H1 (cell line): ENCODE measurements around the gene MKLN1. TPM values are rescaled to one million over a fixed set of nuclear protein-coding genes. Genes with fewer than 3 reads are reported as not detected.

Source experiments
- CTCF ChIA-PET: fragments of 300-600 bp; sonication (Branson Sonifier 250); formaldehyde crosslinking; loops from one replicate; lab custom pipeline; 2021; ENCODE audit not compliant: partially characterized antibody; lab: Charles Lee
- POLR2A ChIA-PET: fragments of 300-600 bp; sonication (Branson Sonifier 250); formaldehyde crosslinking; loops from one replicate; lab custom pipeline; 2021; ENCODE audit warnings: inconsistent platforms; ENCODE audit not compliant: partially characterized antibody; lab: Charles Lee
- DNase-seq, 2 experiments: peaks; one replicate each; pipeline versions ENCODE4 v3.0.0 to v3.0.0-alpha.2; 2010 to 2022; ENCODE audit warnings: low spot score in 2 of 2, low read depth in 1 of 2, mixed read lengths in 1 of 2
- FAIRE-seq: peaks from 2 replicates; lab custom pipeline; 2011; peaks lifted over from hg19 to GRCh38; lab: Jason Lieb, UNC
- H2AFZ ChIP-seq: 2 replicates; pipeline ENCODE4 v1.8.1; 2012; ENCODE audit warnings: low read length, inconsistent platforms
- H2AK5ac ChIP-seq: 2 replicates; pipeline ENCODE4 v1.6.1; 2013; ENCODE audit warnings: low read depth, low read length
- H2BK120ac ChIP-seq: replicated peaks from 2 replicates; pipeline ENCODE3; 2013; ENCODE audit warnings: low read depth, low read length, inconsistent platforms
- H2BK12ac ChIP-seq: 2 replicates; pipeline ENCODE4 v1.6.1; 2013; ENCODE audit warnings: low read depth, low read length
- H2BK15ac ChIP-seq: 2 replicates; pipeline ENCODE4 v1.6.1; 2013; ENCODE audit warnings: low read length
- H2BK20ac ChIP-seq: 2 replicates; pipeline ENCODE4 v1.6.1; 2013; ENCODE audit warnings: low read length
- H2BK5ac ChIP-seq: 2 replicates; pipeline ENCODE4 v1.6.1; 2013; ENCODE audit warnings: low read depth, low read length
- H3K14ac ChIP-seq: 2 replicates; pipeline ENCODE4 v1.6.1; 2013; ENCODE audit warnings: inconsistent platforms; ENCODE audit not compliant: insufficient read length
- H3K18ac ChIP-seq: 2 replicates; pipeline ENCODE4 v1.6.1; 2013; ENCODE audit warnings: low read length; ENCODE audit errors: extremely low read depth
- H3K23ac ChIP-seq: 2 replicates; pipeline ENCODE4 v1.6.1; 2013; ENCODE audit warnings: inconsistent platforms; ENCODE audit not compliant: insufficient read length
- H3K23me2 ChIP-seq: 2 replicates; pipeline ENCODE4 v1.6.1; 2013; ENCODE audit warnings: low read depth, low read length
- H3K27ac ChIP-seq: 2 replicates; pipeline ENCODE4 v1.6.1; 2011; ENCODE audit warnings: low read depth, low read length, inconsistent platforms
- H3K27me3 ChIP-seq, 4 experiments: replicated peaks in 1 of 4; 1 replicate in 1 of 4; 2 replicates in 3 of 4; pipeline versions ENCODE4 v1.6.1 to v1.8.1; 2011 to 2013; ENCODE audit warnings: low read length in 3 of 4, mild to moderate bottlenecking in 3 of 4, inconsistent platforms in 2 of 4, mixed read lengths in 2 of 4, moderate library complexity in 1 of 4; ENCODE audit not compliant: control insufficient read depth in 3 of 4, insufficient read depth in 3 of 4; ENCODE audit errors: extremely low read depth in 1 of 4
- H3K36me3 ChIP-seq, 4 experiments: 2 replicates each; pipeline versions ENCODE4 v1.6.1 to v1.8.1; 2011 to 2013; ENCODE audit warnings: mild to moderate bottlenecking in 4 of 4, low read length in 3 of 4, moderate library complexity in 2 of 4, control low read depth in 1 of 4, inconsistent platforms in 1 of 4; ENCODE audit not compliant: insufficient read depth in 4 of 4, control insufficient read depth in 2 of 4
- H3K4ac ChIP-seq: replicated peaks from 2 replicates; pipeline ENCODE3; 2013; ENCODE audit warnings: low read length, low read depth, mixed read lengths, inconsistent platforms; ENCODE audit not compliant: insufficient read length
- H3K4me1 ChIP-seq, 4 experiments: replicated peaks in 1 of 4; 1 replicate in 1 of 4; 2 replicates in 3 of 4; pipeline versions ENCODE4 v1.6.1 to v1.8.1; 2011 to 2013; ENCODE audit warnings: low read length in 3 of 4, inconsistent platforms in 2 of 4, mixed read lengths in 1 of 4; ENCODE audit not compliant: insufficient read depth in 4 of 4, control insufficient read depth in 3 of 4
- H3K4me2 ChIP-seq, 2 experiments: 2 replicates each; pipeline versions ENCODE4 v1.6.1 to v1.8.1; 2011 to 2013; ENCODE audit warnings: low read depth in 2 of 2, low read length in 2 of 2, control low read depth in 1 of 2, inconsistent platforms in 1 of 2, mild to moderate bottlenecking in 1 of 2; ENCODE audit not compliant: insufficient read depth in 1 of 2
- H3K4me3 ChIP-seq, 4 experiments: fragments of 200-600, 300-600 bp in 1 of 4; sonication (generic), shearing (Covaris generic), sonication (Bioruptor Twin) in 1 of 4; 2 replicates each; pipeline versions ENCODE4 v1.5.1 to v1.8.1; 2011 to 2016; ENCODE audit warnings: low read length in 4 of 4, low read depth in 3 of 4, control low read depth in 2 of 4, inconsistent platforms in 2 of 4, mild to moderate bottlenecking in 2 of 4, mixed read lengths in 1 of 4, moderate library complexity in 1 of 4; ENCODE audit not compliant: insufficient read depth in 2 of 4; ENCODE audit errors: extremely low read depth in 1 of 4
- H3K56ac ChIP-seq: replicated peaks from 2 replicates; pipeline ENCODE3; 2013; ENCODE audit warnings: low read depth, mild to moderate bottlenecking, mixed read lengths, low read length, inconsistent platforms; ENCODE audit not compliant: insufficient read length
- H3K79me1 ChIP-seq: 2 replicates; pipeline ENCODE4 v1.6.1; 2013; ENCODE audit warnings: low read depth, low read length, control low read depth
- H3K79me2 ChIP-seq, 2 experiments: 2 replicates each; pipeline versions ENCODE4 v1.6.1 to v1.8.1; 2012 to 2013; ENCODE audit warnings: low read length in 2 of 2, mild to moderate bottlenecking in 2 of 2, inconsistent platforms in 1 of 2; ENCODE audit not compliant: insufficient read depth in 2 of 2, control insufficient read depth in 1 of 2
- H3K9ac ChIP-seq, 4 experiments: replicated peaks in 1 of 4; 1 replicate in 1 of 4; 2 replicates in 3 of 4; pipeline versions ENCODE4 v1.6.1 to v1.8.1; 2011 to 2013; ENCODE audit warnings: low read depth in 3 of 4, low read length in 3 of 4, control low read depth in 2 of 4, mild to moderate bottlenecking in 2 of 4, moderate library complexity in 2 of 4, inconsistent platforms in 1 of 4; ENCODE audit errors: extremely low read depth in 1 of 4
- H3K9me3 ChIP-seq, 2 experiments: 2 replicates each; pipeline versions ENCODE4 v1.6.1 to v1.8.1; 2012 to 2013; ENCODE audit warnings: mild to moderate bottlenecking in 2 of 2, moderate library complexity in 2 of 2, control low read depth in 1 of 2, inconsistent platforms in 1 of 2, low read depth in 1 of 2, low read length in 1 of 2, mixed read lengths in 1 of 2; ENCODE audit not compliant: insufficient read depth in 2 of 2
- H4K20me1 ChIP-seq, 2 experiments: replicated peaks in 1 of 2; 2 replicates each; pipeline versions ENCODE3 to v1.8.1; 2011 to 2013; ENCODE audit warnings: inconsistent platforms in 2 of 2, low read length in 2 of 2, mild to moderate bottlenecking in 1 of 2; ENCODE audit not compliant: insufficient read depth in 2 of 2, control insufficient read depth in 1 of 2
- H4K5ac ChIP-seq: 2 replicates; pipeline ENCODE4 v1.6.1; 2013; ENCODE audit warnings: low read length, low read depth, mixed read lengths, inconsistent platforms; ENCODE audit not compliant: insufficient read length
- H4K8ac ChIP-seq: 2 replicates; pipeline ENCODE4 v1.8.0; 2013; ENCODE audit warnings: mild to moderate bottlenecking, moderate library complexity, low read length, inconsistent platforms; ENCODE audit not compliant: insufficient read depth; ENCODE audit errors: extremely low read depth
- H4K91ac ChIP-seq: replicated peaks from 2 replicates; pipeline ENCODE3; 2013; ENCODE audit warnings: low read length, mixed read lengths, inconsistent platforms; ENCODE audit not compliant: insufficient read length
- CEBPB ChIP-seq: IDR thresholded peaks from 2 replicates; pipeline ENCODE4 v1.6.1; 2012; ENCODE audit warnings: low read depth, low read length
- CTBP2 ChIP-seq: IDR thresholded peaks from 2 replicates; pipeline ENCODE4 v1.7.0; 2011; ENCODE audit warnings: borderline replicate concordance, mild to moderate bottlenecking, moderate library complexity, mixed read lengths, low read length; ENCODE audit not compliant: insufficient read depth, insufficient read length
- CTCF ChIP-seq, 3 experiments: IDR thresholded peaks; 1 replicate in 2 of 3; 2 replicates in 1 of 3; pipeline versions ENCODE4 v1.5.1 to v1.6.1; 2011; ENCODE audit warnings: low read length in 3 of 3, mild to moderate bottlenecking in 3 of 3, inconsistent platforms in 2 of 3, low read depth in 1 of 3, moderate library complexity in 1 of 3; ENCODE audit not compliant: insufficient read depth in 1 of 3; ENCODE audit errors: control extremely low read depth in 1 of 3
- MAFK ChIP-seq: IDR thresholded peaks from 2 replicates; pipeline ENCODE4 v1.6.1; 2012; ENCODE audit warnings: low read depth, mild to moderate bottlenecking, improper control_type of control experiment, low read length
- POLR2AphosphoS5 ChIP-seq: IDR thresholded peaks from 2 replicates; pipeline ENCODE4 v1.6.1; 2011; ENCODE audit warnings: low read depth, low read length
- RAD21 ChIP-seq, 2 experiments: IDR thresholded peaks in 1 of 2; conservative IDR thresholded peaks in 1 of 2; 2 replicates each; pipeline ENCODE4 v1.6.1; 2011; ENCODE audit warnings: low read depth in 2 of 2, low read length in 2 of 2, improper control_type of control experiment in 1 of 2, inconsistent platforms in 1 of 2, mild to moderate bottlenecking in 1 of 2, moderate library complexity in 1 of 2
- SIRT6 ChIP-seq: IDR thresholded peaks from one replicate; pipeline ENCODE4 v1.7.1; 2012; ENCODE audit warnings: low read length, inconsistent platforms
- SP2 ChIP-seq: IDR thresholded peaks from 2 replicates; pipeline ENCODE4 v1.6.1; 2012; ENCODE audit warnings: mild to moderate bottlenecking, low read length, inconsistent platforms
- SP4 ChIP-seq: IDR thresholded peaks from 2 replicates; pipeline ENCODE4 v1.6.1; 2012; ENCODE audit warnings: low read length, inconsistent platforms
- SUZ12 ChIP-seq: fragments of 200-600 bp; sonication (generic); IDR thresholded peaks from 2 replicates; pipeline ENCODE4 v1.6.1; 2012; ENCODE audit warnings: mild to moderate bottlenecking, inconsistent platforms, low read length, moderate library complexity, mixed read lengths
- TEAD4 ChIP-seq: IDR thresholded peaks from 2 replicates; pipeline ENCODE4 v1.6.1; 2012; ENCODE audit warnings: low read depth, low read length, inconsistent platforms, mixed read lengths
- WGBS, 2 experiments: shearing (Covaris generic) in 1 of 2; methylation state at CpG; one replicate each; pipeline versions ENCODE4 v1.1.6 to v1.1.7; 2013 to 2015; ENCODE audit warnings: low lambda C conversion rate in 2 of 2, mixed read lengths in 2 of 2, inconsistent platforms in 1 of 2, low coverage in 1 of 2, missing lambda C conversion rate in 1 of 2; ENCODE audit not compliant: insufficient replicate concordance in 2 of 2, insufficient coverage in 1 of 2, insufficient read length in 1 of 2; ENCODE audit errors: extremely low coverage in 1 of 2, missing lambda C conversion rate in 1 of 2; 5-methylcytosine and 5-hydroxymethylcytosine counted together
- polyA plus RNA-seq, 7 experiments: library from polyadenylated mRNA; depleted of rRNA in 3 of 7; stranded (reverse) in 5 of 7; unstranded in 2 of 7; fragments of >200 nt in 5 of 7; fragments of 200-250 nt in 2 of 7; gene quantifications; 1 replicate in 5 of 7; 2 replicates in 1 of 7; 4 replicates in 1 of 7; pipeline versions ENCODE4 v1.2.1 to v1.2.3, GENCODE V29; 2011 to 2013; ENCODE audit warnings: missing spikeins in 2 of 7, mixed read lengths in 2 of 7
- total RNA-seq: library from RNA; stranded (reverse); fragmentation: NEBNext Ultra II Directional; extraction: Animal tissue kit (Norgen Biotek cat#: 25700); gene quantifications from 2 replicates; pipeline ENCODE4 v1.2.1, GENCODE V29; 2021

Gene MKLN1
- total and polyA plus RNA-seq, 2 of the 8 experiments (the other 6 are each of a cell fraction or from before 2014, with no cell fraction given): 22.3 to 50.9 TPM

DNA sequence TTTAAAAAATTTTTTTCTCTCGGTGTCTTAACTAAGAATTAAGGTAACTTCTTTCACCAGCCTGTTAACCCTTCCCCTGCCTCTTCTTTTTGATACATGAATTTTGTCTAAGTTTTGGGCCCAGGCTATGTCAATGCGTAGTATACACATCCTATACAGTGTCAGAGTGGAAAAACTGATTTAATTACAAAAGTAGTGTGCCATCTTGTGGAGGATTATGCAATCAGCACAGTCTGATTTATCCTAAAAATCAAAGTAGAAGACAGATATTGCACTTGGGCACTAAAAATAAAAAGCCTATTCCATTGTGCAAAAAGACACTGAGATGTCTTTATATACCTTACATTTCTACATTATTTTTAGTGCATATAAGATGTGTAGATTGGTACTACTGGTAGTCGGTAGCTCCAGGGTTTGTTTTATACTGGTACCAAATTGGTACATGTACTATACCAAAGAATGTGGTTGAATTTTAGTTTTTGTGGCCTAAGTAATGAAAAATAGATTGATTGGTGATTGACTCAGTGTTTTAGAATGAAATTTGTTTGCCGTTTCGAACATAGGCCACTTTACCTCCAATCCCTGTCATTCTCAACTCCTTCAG lies 96.6 kb downstream of the MKLN1 start:
- Histone ChIP-seq H2BK5ac (no peak overlapping the region), H3K14ac (no peak overlapping the region), H3K79me2 (0 out of 4 replicates have a peak, but pooled peaks cover 0 to 2% of the 10 kb centered on the region in 2 experiments), H3K79me1 (no peaks in the 10 kb centered on the region), H3K9ac (no peak overlapping the region), H3K4ac (no peak overlapping the region), H3K9me3 (no peaks in the 10 kb centered on the region), H3K23me2 (no peaks in the 10 kb centered on the region), H2BK12ac (no peak overlapping the region), H2AK5ac (no peak overlapping the region), H2BK15ac (no peak overlapping the region), H4K91ac (no peak overlapping the region), H3K4me3 (no peak overlapping the region), H3K56ac (no peak overlapping the region), H4K20me1 (no peaks in the 10 kb centered on the region), H3K27me3 (no peaks in the 10 kb centered on the region), H3K4me1 (no peaks in the 10 kb centered on the region; a peak in 1 of 7 replicates), H2BK120ac (no peak overlapping the region), H3K27ac (no peak overlapping the region), H3K23ac (no peak overlapping the region), H3K36me3 (peaks cover 0 to 6% (median 1%) of the 10 kb centered on the region in 4 experiments; a peak in 3 of 8 replicates), H3K4me2 (no peak overlapping the region), H2BK20ac (no peak overlapping the region), H2AFZ (no peak overlapping the region), H4K5ac (no peak overlapping the region), H3K18ac (no peak overlapping the region), H4K8ac (no peak overlapping the region)
- CTCF ChIA-PET: interaction anchor here (1.1 kb wide), 1 partner anchor 405 kb away, joined by 3 read pairs; no protein-coding TSS in a partner anchor
- 80% methylated on average over 5 of the region's 5 CpGs; no CpG with 5 or more reads in 1 of the 2 experiments for WGBS, 2 experiments
- no peak for FAIRE-seq
- POLR2A ChIA-PET: interaction anchor here (0.7 to 1.1 kb wide), 2 partner anchors 15 to 62 kb away, joined by 3 read pairs; no protein-coding TSS in a partner anchor
- DNase-seq: no peak
- peak; percentile 46 to 47 for TF ChIP-seq RAD21 (IDR thresholded peaks at IDR 0.05 in 1 of 2, conservative IDR thresholded peaks at IDR 0.05 in 1 of 2; ENCODE audit: low read depth in 2 of 2, low read length in 2 of 2)
- no peak for TF ChIP-seq MAFK
- TF ChIP-seq TEAD4: no peak
- TF ChIP-seq SIRT6: no peak
- TF ChIP-seq CEBPB: peak; percentile 56; the same call in 1 of the 2 replicates
- peak in 2 of 3 experiments; percentile 9 to 37; a peak in 2 of 4 replicates for TF ChIP-seq CTCF (IDR thresholded peaks at IDR 0.05; ENCODE audit: control extremely low read depth in 1 of 3, insufficient read depth in 1 of 3, low read depth in 1 of 3, low read length in 3 of 3)
- no peak for TF ChIP-seq SUZ12
- TF ChIP-seq POLR2AphosphoS5: no peak
- TF ChIP-seq SP4: no peak
- TF ChIP-seq CTBP2: no peak
- TF ChIP-seq SP2: no peak
